GM19099 (cell line): Measurements from ENCODE around the gene MARCHF3.

ENCODE experiments used
- POLR2A ChIP-seq: IDR thresholded peaks from 3 replicates; pipeline ENCODE4 v1.6.1; 2011; ENCODE audit warnings: low read depth; ENCODE audit not compliant: insufficient read length; ENCODE audit errors: extremely low read depth

Gene MARCHF3

GRCh38 chr5:126847826-126848251 is 182.5 kb downstream of the MARCHF3 start:
- no peak for TF ChIP-seq POLR2A

DNA sequence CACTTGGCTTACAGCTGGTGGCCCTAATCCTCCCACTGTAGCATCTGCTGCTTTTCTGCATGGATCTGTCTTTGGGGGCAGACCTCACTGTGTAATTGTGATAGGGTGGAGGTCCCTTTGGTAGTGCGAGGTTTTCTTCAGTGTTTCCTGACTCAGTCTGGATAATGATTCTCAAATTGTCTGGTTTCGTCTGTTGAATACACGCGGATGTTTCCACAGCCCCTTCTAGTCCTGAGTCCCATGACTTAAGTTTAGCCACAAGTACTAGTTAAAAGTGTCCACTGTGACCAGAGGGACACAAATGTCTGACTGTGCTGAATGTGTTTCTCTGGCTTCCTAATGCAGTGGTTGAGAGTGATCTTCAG is 182.9 kb downstream of the MARCHF3 start:
- TF ChIP-seq POLR2A: no peak

DNA sequence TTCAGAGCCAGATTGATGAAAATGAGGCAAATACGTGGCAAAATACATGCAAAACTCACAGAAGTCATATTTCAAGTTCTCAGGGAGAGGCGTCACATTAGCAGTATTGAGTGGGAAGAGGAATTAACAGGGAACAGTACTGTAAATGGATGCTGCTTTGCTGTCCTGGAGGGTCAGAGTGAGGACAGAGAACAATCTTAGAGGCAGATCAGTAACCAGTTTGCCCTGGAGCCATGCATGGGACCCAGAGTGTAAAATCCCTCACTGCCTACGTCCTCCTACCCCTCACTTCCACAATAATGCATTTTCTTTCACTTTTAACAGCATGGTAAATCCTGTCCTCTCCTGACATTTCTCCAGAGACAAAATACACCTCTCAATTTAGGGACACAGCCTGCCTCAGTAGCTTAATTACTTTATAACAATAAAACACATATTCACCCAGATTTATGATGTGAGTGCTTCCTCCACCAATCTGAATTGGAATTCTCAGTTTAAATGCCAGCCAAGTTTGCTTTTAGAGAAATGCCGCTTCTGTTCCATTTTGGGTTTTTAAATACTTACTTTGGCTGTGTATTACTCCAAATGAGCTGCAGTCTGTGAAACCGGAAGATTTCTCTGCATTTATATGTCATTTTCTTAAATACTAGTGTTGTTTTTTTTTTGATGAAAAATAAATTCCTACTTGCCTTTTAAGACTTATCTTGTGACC is 183.5 kb downstream of the MARCHF3 start:
- no peak for TF ChIP-seq POLR2A

DNA sequence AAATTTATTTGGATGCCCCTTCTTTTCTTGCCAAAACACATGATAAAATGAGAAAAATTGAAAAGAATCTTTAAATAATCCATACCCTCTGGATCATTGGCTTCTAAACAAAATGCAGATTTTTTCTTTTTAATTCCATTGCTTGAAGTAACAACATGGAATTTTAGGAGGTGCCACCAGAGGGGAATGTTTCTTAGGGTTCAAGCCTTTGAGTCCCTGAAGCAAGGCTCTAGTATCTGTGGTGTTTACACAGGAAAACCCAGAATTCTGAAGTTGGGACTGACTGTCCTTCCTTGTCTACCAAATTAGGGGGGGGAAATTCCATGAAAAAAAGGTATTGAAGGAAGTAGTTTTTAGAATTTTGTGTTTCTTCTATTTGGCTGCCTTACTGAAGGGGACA is 184.0 kb downstream of the MARCHF3 start:
- TF ChIP-seq POLR2A: no peak

DNA sequence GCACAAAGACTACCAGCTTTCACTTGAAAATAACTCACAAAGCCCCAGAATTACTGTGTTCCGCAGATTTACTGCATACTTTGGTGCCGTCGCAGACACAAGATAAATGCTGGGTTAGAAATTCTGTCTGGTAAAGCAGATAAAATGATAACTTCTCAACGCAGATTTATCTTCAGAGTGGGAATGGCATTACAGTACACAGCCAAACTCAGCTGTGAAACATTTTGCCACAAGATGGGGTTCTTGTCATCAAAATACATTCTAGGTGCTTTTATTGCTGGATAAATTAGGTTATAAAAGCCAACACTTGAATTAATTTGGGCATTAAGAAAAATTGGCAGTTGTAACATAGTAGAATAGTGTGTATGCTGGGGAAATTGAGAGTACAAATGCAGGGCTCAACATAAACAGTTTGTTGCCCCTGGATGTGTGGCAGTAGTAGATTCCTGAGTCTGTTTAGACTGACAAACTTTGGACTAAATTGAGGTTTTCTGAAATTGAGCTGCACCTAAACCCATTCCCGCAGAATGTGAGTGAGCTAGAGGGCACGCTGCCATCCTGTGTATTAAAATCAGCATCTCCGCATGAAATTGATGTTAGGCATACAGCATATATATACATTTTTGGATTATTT is 192.3 kb downstream of the MARCHF3 start:
- no peak for TF ChIP-seq POLR2A

- no peak for TF ChIP-seq POLR2A
Observed at GRCh38 chr5:126837242-126837641, 193.1 kb downstream of the MARCHF3 start.

DNA sequence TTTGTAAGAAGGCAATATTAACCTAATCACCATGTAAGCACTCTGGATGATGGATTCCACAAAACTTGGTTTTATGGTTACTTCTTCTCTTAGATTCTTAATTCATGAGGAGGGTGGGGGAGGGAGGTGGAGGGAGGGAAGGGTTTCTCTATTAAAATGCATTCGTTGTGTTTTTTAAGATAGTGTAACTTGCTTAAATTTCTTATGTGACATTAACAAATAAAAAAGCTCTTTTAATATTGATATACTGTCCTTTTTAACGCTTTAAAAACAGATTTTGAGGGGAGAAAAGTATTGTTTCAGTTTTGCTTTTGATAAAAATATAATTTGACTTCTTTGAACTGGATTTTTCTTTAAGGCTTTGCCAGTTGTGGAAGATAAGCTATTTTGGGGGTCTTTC is 193.6 kb downstream of the MARCHF3 start:
- no peak for TF ChIP-seq POLR2A

- no peak for TF ChIP-seq POLR2A
Observed at GRCh38 chr5:126831156-126831555, 199.2 kb downstream of the MARCHF3 start.

DNA sequence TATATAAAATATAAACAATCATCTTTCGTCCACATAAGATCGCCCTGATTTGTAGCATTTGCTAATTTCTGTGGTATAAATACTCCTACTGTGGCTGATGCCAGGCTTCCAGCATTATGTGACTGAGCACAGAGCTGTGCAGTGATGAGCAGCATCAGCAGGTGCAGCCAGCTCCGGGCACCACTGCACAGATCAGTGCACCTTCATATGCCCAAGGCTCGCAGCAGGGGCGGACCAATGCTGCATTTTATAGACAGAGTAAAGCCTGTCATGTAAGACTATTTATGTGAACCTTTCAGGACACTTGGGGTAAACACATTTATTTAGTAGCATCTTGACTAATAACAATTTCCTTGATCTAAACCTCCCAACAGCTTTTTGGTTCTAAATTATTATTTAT is 200.3 kb downstream of the MARCHF3 start:
- no peak for TF ChIP-seq POLR2A

DNA sequence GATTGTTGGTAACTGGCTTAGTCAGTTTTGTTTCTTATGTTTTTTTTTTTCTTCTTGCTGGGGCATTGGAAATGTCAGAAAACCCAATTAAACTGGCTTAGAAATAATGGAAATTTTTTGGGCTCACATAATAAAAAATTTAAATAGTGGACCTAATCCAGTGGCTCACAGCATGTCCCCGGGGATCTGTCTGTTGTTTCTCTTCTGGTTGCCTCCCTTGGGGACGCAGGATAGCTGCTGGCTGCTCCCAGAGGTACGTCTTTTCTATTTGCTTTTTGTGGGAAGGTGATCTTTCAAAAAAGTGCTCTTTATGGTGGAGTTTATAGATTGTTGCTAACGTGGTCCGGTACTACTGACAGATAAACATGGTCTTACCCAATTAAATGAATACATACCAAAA is 201.3 kb downstream of the MARCHF3 start:
- no peak for TF ChIP-seq POLR2A

- no peak for TF ChIP-seq POLR2A
Observed at GRCh38 chr5:126826619-126827215, 203.6 kb downstream of the MARCHF3 start.

DNA sequence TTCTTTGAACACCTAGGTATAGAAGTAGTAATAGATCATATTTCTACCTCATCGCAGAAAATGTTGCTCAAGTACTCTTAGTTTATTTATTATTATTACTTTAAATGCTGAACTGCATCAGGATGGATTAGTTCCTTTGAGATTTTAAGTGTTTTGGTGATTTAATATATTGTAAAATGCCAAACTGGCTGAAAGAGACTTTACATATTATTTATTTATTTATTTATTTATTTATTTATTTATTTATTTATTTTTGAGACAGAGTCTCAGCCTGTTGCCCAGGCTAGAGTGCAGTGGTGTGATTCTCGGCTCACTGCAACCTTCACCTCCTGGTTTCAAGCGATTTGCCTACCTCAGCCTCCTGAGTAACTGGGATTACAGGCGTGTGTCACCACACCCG is 211.1 kb downstream of the MARCHF3 start:
- no peak for TF ChIP-seq POLR2A

DNA sequence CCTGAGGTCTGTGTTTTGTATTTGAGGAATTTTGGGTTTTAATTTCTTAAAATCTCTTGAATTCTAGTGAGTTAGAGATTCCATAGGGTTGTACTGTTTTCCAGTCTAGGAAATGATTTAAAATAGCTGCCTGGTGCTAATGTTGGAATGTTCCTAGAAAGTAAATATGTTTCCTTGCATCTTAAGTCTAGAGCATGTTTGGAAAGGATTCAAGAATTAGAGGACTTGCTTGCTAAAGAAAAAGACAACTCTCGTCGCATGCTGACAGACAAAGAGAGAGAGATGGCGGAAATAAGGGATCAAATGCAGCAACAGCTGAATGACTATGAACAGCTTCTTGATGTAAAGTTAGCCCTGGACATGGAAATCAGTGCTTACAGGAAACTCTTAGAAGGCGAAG is 211.6 kb downstream of the MARCHF3 start:
- TF ChIP-seq POLR2A: no peak
